GM21737 (cell line): ENCODE results near the gene SPOCK2.

ENCODE experiments used
- ATAC-seq: cut with Tn5 transposase; IDR thresholded peaks from one replicate; pipeline ENCODE4 v1.9.1; 2021; ENCODE audit warnings: mild to moderate bottlenecking, moderate library complexity; ENCODE audit not compliant: unreplicated experiment

Gene SPOCK2

GRCh38 chr10:72058989-72059842 is 29.1 kb downstream of the SPOCK2 start:
- ATAC-seq: no peak

GRCh38 chr10:72058347-72058898 is 29.9 kb downstream of the SPOCK2 start:
- no peak for ATAC-seq

- ATAC-seq: no peak
Measured at GRCh38 chr10:72056932-72057751, 31.2 kb downstream of the SPOCK2 start.

GRCh38 chr10:72056113-72056512 is 32.2 kb downstream of the SPOCK2 start:
- ATAC-seq: no peak

GRCh38 chr10:72053690-72054089 is 34.7 kb downstream of the SPOCK2 start:
- no peak for ATAC-seq

- ATAC-seq: no peak
Measured at GRCh38 chr10:72050873-72051272, 37.5 kb downstream of the SPOCK2 start.

- no peak for ATAC-seq
Measured at GRCh38 chr10:72049969-72050781, 38.2 kb downstream of the SPOCK2 start.

- no peak for ATAC-seq
Measured at GRCh38 chr10:72049472-72049871, 38.9 kb downstream of the SPOCK2 start.

GRCh38 chr10:72048450-72049124 is 39.8 kb downstream of the SPOCK2 start:
- no peak for ATAC-seq

GRCh38 chr10:72045586-72045985 is 42.8 kb downstream of the SPOCK2 start:
- ATAC-seq: no peak

GRCh38 chr10:72044417-72045041 is 43.8 kb downstream of the SPOCK2 start:
- ATAC-seq: no peak

- no peak for ATAC-seq
Measured at GRCh38 chr10:72043016-72043834, 45.1 kb downstream of the SPOCK2 start.

- ATAC-seq: no peak
Measured at GRCh38 chr10:72041491-72041890, 46.9 kb downstream of the SPOCK2 start.

- no peak for ATAC-seq
Measured at GRCh38 chr10:72039377-72039776, 49.0 kb downstream of the SPOCK2 start.

GRCh38 chr10:72038458-72039001 is 49.8 kb downstream of the SPOCK2 start:
- no peak for ATAC-seq

- ATAC-seq: no peak
Measured at GRCh38 chr10:72037811-72038210, 50.5 kb downstream of the SPOCK2 start.

GRCh38 chr10:72037266-72037665 is 51.1 kb downstream of the SPOCK2 start:
- no peak for ATAC-seq

- no peak for ATAC-seq
Measured at GRCh38 chr10:72035252-72035887, 53.0 kb downstream of the SPOCK2 start.
